DND-41 (cell line): ENCODE measurements around the gene RABGAP1L.
"Not testable (repeated sequence)": the region's sequence is repeated elsewhere in the genome, so short reads cannot be mapped to it uniquely, and the experiment has no call there.

ENCODE experiments used
- EZH2 ChIP-seq: IDR thresholded peaks from 3 replicates; pipeline ENCODE4 v1.6.1; 2012; ENCODE audit warnings: borderline replicate concordance, low read depth, mild to moderate bottlenecking, moderate library complexity, low read length, inconsistent platforms; ENCODE audit not compliant: severe bottlenecking
- TF ChIP-seq, protein P1 (sequence below): IDR thresholded peaks from 2 replicates; pipeline ENCODE4 v1.5.1; 2012; ENCODE audit warnings: borderline replicate concordance, low read length, moderate library complexity, mild to moderate bottlenecking; ENCODE audit not compliant: poor library complexity, severe bottlenecking; ENCODE audit errors: extremely low read depth

DNA sequence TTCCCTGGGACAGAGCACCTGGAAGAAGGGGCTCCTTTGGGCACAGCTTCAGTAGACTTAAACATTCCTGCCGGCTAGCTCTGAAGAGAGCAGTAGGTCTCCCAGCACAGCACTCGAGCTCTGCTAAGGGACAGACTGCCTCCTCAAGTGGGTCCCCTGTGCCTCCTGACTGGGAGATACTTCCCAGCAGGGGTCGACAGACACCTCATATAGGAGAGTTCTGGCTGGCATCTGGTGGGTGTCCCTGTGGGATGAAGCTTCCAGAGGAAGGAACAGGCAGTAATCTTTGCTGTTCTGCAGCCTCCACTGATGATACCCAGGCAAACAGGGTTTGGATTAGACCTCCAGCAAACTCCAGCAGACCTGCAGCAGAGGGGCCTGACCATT is 14.9 kb upstream of the RABGAP1L start:
- TF ChIP-seq, protein P1, sequence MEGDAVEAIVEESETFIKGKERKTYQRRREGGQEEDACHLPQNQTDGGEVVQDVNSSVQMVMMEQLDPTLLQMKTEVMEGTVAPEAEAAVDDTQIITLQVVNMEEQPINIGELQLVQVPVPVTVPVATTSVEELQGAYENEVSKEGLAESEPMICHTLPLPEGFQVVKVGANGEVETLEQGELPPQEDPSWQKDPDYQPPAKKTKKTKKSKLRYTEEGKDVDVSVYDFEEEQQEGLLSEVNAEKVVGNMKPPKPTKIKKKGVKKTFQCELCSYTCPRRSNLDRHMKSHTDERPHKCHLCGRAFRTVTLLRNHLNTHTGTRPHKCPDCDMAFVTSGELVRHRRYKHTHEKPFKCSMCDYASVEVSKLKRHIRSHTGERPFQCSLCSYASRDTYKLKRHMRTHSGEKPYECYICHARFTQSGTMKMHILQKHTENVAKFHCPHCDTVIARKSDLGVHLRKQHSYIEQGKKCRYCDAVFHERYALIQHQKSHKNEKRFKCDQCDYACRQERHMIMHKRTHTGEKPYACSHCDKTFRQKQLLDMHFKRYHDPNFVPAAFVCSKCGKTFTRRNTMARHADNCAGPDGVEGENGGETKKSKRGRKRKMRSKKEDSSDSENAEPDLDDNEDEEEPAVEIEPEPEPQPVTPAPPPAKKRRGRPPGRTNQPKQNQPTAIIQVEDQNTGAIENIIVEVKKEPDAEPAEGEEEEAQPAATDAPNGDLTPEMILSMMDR, result not testable (repeated sequence)
- not testable (repeated sequence) for TF ChIP-seq EZH2
